NCI-H524 treated with DMSO at 0.1 percent for 48 hours (cell line): ENCODE measurements around the gene ST6GALNAC3.
"Not testable (repeated sequence)": the region's sequence is repeated elsewhere in the genome, so short reads cannot be mapped to it uniquely, and the experiment has no call there.

Experiments used
- DNase-seq: peaks from one replicate; lab custom pipeline; 2025; lab: John Stamatoyannopoulos, UW

The ST6GALNAC3 gene

DNA sequence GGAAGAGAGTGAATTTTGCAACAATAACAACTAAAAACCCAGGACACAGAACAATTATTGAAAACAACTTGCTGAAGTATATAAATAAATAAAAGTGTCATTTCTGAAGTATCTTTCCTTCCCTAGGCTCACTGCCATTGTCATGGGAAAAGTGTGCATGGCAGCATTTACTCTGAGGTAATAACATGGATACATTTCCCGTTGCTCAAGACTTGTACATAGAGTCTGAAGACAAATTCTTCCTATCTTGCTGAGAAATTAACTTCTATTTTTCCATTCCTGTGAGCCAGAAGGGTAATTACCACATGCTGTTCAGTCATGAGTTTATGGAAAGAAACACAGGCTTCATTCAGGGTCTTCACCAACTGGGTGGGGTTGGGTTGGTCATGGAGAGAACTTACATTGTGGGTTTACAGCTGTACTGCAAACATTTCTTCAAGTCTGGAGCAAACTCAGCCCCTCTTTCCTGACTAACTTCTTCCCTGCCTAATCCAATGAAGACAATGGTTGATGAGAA lies 32.2 kb downstream of the ST6GALNAC3 start:
- no peak for DNase-seq

DNA sequence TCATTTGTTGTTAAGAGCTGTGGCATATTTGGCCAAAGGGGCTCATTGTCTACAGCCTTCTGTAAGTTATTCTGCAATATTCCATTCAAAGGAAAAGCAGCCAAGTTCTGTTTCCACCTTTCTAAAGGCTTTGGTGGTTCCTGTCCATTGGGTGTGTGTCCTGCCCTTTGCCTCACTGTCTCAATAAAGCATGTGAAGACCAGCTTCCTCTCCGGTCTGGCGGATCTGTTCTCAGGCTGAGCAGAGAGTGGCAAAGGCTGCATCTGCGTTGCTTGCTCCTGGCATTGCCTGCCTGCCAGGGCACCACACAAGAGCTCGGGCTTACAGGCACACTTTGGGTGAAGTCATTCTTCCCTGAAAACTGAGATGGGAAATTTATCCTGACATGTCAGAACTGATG lies 34.9 kb downstream of the ST6GALNAC3 start:
- DNase-seq, result no peak

DNA sequence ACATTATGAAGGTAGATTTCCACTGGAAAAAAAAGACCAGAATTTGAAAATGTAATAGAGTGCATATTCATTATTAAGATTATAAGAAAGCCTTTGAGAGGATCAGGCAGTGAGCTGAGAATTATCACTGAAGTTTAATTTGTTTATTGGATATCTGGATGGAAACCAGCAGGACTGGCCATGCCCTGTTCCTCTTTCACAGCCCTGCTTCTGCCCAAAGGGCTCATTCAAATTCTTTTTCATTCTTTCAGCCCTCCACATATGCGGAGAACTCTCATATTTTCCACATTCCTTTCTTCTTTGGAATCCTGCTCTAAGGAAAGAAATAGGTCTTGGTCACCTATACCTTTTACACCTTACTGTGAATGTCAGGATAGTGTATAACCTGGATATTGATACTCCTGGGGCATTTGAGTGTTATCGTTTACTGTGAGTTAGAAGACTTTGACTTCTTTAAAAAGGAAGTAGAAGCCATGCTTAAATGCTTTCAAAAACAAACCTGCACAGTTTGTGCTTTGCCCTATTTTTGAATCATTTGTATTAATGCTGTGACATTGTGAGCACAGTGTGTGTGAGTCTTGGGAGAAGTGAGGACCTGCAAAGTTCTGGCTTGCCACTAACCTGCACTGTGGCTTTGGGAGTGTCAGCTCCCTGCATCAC lies 35.5 kb downstream of the ST6GALNAC3 start:
- DNase-seq, result no peak

DNA sequence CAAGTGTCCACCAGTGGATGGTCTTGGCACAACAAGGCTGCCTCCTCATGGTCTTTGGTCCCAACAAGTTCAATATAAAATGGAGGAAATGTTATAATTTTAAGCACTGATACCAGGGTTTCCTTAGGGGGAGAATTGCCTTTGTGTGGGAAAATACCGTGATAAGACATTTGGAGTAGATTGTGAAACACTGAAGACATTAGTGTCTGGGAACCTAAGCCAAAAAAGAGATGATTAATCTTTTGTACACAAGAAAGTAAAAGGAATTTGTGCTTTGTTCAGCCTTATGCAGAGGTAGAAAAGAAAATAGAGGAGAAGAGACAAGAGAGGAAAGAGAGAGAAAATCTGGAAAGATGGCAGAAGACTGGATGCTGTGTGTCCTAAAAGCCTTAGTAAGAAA lies 36.1 kb downstream of the ST6GALNAC3 start:
- DNase-seq, result no peak

DNA sequence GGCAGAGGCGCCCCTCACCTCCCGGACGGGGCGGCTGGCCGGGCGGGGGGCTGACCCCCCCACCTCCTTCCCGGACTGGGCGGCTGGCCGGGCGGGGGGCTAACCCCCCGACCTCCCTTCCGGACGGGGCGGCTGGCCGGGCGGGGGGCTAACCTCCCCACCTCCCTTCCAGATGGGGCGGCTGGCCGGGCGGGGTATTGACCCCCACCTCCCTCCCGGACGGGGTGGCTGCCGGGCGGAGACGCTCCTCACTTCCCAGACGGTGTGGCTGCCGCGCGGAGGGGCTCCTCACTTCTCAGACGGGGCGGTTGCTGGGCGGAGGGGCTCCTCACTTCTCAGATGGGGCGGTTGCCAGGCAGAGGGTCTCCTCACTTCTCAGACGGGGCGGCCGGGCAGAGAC lies 37.8 kb downstream of the ST6GALNAC3 start:
- DNase-seq, result not testable (repeated sequence)

DNA sequence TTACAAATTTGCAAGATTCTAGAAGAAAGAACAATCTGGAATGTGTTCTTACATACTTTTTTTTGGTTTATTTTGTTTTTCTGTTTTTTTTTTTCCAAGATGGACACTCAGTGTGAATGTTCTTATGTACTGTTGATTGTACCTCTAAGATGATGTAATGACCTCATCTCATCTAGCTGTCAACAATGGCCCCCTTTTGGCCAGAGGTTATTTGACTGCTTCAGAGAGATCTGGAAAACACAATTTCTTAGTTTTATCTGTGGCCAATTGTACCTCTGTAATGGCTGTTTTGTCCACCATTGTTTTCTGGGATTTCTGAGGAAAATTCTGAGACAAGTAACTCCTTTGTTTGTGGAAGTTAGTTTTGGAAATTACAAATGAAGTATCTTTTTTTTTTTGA lies 38.9 kb downstream of the ST6GALNAC3 start:
- no peak for DNase-seq

DNA sequence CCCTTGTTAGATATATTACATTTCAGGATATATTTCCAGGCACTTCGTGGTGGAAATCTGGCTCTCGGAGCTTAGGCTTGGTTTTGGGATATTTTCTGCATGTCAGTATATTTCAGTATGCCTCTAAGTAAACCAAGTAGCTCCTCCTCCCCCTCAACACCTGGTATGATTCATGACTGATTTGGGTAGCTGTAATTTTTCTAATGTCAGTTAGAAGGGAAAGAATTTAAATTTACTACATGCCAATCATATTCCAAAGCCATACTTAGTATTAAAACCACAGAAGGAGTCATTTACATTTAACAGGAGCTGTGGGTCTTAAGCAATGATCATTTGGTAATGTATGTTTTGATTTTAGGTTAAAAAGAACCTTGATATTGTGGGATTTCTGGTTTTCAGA lies 40.6 kb downstream of the ST6GALNAC3 start:
- no peak for DNase-seq

DNA sequence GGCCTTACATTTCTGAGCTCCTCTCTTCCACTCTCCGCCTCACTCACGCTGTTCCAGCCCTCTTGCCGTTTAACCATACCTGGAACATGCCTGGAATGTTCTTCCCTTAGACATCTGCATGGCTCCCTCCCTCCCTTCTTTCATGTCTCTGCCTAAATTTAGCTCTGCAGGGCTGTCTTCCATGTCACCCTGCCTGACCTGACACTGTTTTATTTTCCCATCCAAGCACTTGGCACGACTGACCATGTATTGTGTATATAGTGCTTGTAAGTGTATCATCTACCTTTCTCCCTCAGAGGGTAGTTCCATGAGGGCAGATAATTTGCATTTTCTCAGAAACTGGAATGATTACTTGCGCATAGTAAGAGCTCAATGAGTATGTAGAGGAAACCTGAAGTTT lies 47.3 kb downstream of the ST6GALNAC3 start:
- no peak for DNase-seq

DNA sequence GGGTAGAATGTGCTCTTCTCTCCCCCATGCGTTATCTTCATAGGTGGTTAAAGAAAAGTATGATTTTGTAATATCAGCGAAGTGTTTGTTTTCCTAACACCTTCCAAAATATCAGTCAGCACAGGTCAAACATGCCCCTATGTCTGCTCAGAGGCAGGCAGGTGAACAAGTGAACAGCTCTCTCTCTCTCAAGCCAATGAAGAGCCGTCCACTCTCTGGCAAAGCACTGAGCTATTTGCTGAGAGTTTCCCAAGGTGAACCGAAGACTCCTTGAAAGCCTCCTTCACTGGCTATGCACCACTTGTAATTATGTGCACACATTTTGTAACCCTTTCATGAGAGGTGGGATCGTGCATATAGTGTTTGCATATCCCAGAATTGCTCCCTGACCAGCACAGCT lies 47.7 kb downstream of the ST6GALNAC3 start:
- DNase-seq, result no peak

DNA sequence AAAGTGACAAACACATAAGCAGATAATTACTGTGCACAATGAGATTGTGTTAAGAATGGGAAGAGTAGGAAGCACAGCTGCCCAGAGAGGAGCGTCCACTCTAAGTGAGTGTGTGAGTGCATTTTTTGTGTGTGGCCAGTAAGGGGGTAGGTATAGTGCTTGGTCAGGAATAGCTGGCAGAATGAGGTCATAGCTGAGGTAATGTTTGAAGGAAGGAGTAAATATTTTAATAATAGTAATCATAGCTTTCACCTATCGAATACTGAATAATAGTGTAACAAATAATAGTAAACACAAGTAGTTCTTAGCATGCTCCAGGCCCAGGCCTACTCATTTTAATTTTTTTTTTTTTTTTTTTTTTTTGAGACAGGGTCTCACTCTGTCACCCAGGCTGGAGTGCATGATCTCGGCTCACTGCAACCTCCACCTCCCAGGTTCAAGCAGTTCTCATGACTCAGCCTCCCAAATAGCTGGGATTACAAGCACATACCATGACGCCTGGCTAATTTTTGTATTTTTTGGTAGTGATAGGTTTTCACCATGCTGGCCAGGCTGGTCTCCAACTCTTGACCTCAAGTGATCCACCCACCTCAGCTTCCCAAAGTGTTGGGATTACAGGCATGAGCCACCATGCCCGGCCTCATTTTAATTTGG lies 49.0 kb downstream of the ST6GALNAC3 start:
- not testable (repeated sequence) for DNase-seq

DNA sequence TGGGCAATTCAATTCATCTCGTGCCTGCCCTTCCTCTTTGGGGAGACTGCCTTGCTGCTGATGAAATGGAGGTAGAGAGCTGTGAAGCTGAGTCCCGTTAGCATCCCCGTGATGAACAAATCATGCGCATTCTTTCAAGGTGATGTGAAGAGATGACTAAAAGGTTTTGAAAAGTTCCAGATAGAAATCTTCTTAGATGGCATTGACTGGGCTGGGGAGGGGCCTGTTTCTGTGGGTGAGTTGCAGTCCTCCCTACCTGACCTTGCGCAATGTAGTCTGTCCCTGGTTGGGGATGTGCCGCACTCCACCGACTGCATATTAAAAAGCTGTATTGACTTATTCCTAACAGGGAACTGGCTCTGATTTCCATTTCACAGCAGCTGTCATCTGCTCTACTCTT lies 49.6 kb downstream of the ST6GALNAC3 start:
- no peak for DNase-seq

DNA sequence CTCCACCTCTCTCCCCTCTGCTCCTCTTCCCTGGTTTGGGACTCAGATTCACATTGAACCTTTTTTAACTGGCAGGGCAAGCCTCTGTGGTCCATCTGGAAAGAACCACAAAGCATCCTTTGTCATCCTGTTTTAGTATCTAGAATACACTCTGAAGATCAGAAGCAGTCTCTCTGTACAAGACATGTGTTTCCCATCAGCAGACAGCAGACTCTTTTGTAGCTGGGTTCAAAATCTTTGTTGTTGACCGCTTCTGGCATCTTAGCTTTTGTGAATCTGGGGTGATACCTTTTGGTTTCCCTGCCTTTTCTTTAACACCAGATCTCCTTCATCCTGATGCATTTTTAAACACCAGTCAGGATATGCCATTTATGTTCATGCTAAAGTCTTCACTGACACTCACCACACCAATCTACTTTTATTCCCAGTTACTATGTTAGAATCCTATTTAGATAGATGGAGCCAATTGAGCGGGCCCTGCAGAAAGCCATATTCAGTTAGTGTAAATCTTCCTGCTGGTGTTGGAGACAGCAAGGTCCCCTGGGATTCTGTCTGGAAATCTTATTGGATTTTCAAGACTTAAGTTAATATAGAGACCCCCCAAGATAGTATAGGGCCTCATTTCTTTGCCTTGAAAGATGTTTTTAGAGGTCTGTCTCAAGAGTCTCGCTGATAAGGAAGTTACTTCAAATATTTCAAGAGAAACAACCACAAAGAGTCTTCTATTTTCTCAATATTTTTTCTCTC lies 51.1 kb downstream of the ST6GALNAC3 start:
- no peak for DNase-seq

DNA sequence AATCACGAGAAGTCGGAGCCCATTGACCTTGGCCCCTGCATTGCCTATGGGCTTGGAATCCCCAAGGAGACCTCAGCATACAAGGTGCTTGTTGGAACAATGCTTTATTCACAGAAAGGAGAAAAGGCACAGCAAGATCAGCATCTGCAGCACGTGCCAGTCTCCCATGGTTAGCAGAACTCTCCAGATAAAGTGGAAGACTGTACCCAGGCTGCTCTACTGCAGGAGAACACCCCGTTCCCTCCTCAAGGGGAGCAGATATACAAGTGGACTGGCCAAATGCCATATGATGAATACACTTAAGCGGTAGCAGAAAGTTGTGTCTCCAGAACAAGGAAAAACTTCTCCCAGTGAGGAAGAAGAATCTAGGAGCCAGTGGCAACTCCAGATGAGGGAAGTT lies 53.5 kb downstream of the ST6GALNAC3 start:
- no peak for DNase-seq

DNA sequence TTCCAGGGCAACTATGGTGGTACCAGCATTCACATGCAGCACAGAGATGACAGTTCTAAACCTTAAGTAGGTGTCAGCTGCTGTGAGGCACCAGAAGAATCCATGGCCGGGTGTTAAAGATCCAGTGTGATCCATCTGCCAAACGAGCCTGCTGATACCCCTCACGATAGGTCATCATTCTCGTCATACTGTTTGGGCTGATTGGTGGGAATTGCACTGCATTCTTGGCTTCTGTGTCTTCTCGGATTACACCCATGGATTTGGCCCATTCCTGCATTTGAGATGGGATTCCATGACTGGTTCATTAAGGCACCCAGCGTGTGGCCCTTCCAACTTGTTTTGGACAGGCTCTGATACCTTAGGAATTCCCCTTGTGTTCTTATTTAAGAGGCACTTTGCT lies 55.2 kb downstream of the ST6GALNAC3 start:
- DNase-seq, result no peak

DNA sequence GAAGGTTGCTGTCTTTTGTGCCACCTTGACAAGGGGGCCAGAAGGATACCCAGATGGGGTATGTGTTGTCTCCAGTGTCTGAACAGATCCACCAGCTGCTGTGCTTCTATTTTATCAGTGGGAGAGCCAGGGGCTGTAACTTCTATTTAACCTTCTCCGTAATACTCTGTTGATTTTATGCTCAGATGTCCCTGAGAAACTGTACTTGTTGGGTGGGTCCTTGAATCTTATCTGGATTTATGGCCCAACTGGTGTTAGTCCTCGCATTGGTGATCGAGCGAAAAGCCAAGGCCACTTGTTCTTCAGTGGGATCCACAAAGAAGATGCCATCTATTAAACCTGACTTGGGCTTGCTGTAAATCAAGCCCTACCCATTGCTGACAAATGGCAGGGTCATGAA lies 56.4 kb downstream of the ST6GALNAC3 start:
- DNase-seq, result no peak

DNA sequence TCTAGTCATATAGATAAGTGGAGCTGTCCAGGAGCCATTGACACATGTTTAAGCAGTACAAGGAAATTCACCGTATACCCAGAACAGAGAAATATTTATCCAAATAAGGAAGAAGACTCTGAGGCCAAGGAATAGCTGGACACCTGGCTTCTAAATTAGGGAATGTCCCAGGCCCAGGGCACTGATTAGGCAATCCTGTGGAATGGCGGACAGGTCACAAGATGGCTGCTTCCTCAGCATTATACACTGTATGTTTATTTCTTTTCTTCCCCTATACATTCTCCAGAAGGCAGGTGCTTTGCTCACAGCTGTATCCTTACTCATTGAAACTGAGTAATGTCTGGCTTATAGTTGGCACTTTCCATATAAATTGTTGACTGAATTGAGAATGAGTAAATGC lies 59.4 kb downstream of the ST6GALNAC3 start:
- DNase-seq, result no peak

DNA sequence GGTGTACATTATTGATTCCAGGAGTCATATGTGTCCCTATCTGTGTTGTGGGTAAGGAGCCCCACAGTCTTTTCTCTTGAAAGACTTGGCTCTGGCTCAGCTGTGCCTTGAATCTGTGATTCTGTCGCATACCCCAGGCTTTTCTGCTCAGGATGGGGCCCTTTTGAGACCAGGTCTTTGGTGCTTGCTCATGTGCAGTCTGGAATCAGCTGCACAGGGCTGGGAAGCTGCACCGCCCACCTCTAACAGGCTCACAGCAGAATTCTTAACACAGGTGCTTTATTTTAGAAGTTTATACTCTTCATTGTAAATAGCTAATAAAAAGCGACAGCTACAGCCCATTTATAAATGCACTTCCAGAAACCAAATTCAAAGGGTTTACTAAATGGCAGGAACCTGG lies 61.3 kb downstream of the ST6GALNAC3 start:
- DNase-seq, result no peak

DNA sequence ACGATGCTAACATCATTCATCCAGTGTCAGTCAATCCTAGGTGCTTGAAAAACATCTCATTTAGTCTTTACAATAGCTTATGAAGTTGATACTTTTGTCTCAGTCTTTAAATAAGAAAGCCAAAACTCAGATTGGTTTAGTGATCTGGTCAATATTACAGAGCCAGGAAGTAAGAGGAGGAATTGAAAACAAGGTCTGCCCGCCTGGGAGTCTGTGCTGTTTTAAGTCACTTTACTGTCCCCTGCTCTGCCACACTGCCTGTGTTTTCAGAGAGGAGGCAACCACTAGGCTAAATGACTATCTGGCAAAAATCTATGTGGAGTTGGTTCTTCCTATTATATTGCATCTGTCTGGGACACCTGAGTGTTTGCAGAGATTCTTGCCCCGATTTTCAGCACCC lies 62.3 kb downstream of the ST6GALNAC3 start:
- no peak for DNase-seq

DNA sequence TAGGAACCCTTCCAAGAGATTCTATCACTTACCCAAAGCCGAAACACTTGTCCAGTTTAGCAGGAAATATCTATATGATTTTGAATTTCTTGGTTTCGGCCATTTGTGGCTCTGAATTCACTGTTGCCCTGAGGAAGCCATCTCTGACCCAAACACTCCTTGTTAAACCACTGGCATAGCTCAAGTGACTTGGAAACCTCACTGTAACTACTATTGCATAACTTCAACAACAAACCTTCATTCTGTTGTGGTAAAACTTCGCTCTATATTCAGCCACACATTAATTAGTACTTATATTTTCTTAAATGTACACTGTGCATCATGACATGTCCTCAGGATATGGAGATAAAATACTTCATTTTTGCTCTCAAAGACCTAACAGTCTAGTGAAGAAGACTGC lies 63.2 kb downstream of the ST6GALNAC3 start:
- no peak for DNase-seq

DNA sequence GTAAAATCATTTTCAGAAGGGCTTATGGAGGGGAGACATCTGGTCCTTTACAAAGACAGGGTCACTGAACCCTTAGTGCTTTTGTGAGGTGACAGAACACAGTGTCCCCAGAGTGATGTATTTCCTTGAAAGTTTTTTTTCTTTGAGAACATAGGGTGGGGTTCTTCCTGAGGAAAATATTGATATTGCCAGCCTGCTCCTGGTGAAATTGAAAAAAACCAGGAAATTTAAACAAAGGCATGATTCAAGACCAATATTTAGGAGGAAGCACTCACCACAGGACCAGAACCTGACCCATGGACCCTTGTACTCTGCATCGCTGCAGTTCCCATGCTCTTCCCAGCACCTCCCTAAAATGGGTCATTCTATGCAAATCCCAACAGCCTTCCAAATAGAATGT lies 63.7 kb downstream of the ST6GALNAC3 start:
- DNase-seq, result no peak

DNA sequence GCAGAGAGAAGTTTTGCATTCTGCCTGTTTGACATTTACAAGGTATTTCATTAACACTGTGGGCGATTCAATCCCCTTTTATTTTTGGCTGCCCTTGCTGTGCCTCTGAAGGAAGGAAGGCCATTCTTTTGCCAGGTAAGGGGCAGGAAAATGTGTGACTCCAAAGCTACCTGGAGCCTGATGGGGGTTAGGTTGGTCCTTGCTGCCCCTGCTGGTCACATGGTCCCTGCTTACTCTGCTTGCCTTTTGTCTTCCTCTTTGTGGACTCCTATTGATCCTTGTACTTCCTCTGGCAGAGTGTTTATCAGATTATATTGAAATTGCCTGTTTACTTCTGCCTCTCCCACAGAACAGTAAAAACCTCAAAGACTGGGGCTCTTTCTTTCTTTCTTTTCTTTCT lies 65.7 kb downstream of the ST6GALNAC3 start:
- no peak for DNase-seq

DNA sequence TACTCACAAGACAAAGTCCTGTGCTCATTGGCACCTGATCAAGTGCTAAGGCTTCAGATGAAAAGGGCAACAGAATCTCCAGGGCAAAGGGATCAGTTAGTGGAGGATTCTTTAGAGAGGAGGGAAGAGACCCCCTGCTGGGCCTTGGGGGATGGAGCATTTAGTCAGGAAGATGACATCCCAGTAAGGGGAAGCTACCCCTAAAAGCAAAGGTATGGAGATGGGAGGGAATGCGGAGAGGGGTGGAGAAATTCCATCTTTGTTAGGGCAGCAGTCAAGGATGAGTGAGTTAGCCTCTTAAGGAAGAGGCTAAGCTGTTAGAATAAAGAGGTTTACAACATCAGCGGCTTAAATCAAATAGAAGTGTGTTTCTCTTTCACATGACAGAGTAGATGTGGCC lies 67.4 kb downstream of the ST6GALNAC3 start:
- DNase-seq, result no peak
